OCI-LY1 (cell line): ENCODE measurements around the gene HOXA7.

Experiments used
- H2AFZ ChIP-seq: fragments of 200-600 bp; sonication (generic), shearing (Covaris generic); 2 replicates; pipeline ENCODE4 v1.6.0; 2014; ENCODE audit warnings: antibody characterized with exemption, mild to moderate bottlenecking, low read length
- H3F3A ChIP-seq: fragments of 200-600 bp; sonication (generic), shearing (Covaris generic); 2 replicates; pipeline ENCODE4 v1.6.0; 2014; ENCODE audit warnings: mild to moderate bottlenecking, antibody characterized with exemption, low read length, moderate library complexity; ENCODE audit not compliant: insufficient read depth
- H3K27ac ChIP-seq: fragments of 200-600 bp; sonication (generic); 2 replicates; pipeline ENCODE4 v1.5.1; 2014; ENCODE audit warnings: low read length, mixed run types, mild to moderate bottlenecking, low read depth; ENCODE audit not compliant: poor library complexity, severe bottlenecking
- H3K27me3 ChIP-seq: fragments of 200-600 bp; sonication (generic); 2 replicates; pipeline ENCODE4 v1.6.0; 2014; ENCODE audit warnings: antibody characterized with exemption, mild to moderate bottlenecking, low read length, moderate library complexity; ENCODE audit not compliant: insufficient read depth
- H3K36me3 ChIP-seq: fragments of 200-600 bp; sonication (generic); 2 replicates; pipeline ENCODE4 v1.6.1; 2014; ENCODE audit warnings: mild to moderate bottlenecking, antibody characterized with exemption, low read length, moderate library complexity, mixed read lengths; ENCODE audit not compliant: insufficient read depth
- H3K4me1 ChIP-seq: fragments of 200-600 bp; sonication (generic); 2 replicates; pipeline ENCODE4 v1.5.1; 2014; ENCODE audit warnings: mild to moderate bottlenecking, low read length, moderate library complexity; ENCODE audit not compliant: insufficient read depth, severe bottlenecking
- H3K4me2 ChIP-seq: fragments of 200-600 bp; sonication (generic), shearing (Covaris generic); 2 replicates; pipeline ENCODE4 v1.6.1; 2014; ENCODE audit warnings: low read length
- H3K4me3 ChIP-seq: fragments of 200-600 bp; sonication (generic); 2 replicates; pipeline ENCODE4 v1.5.1; 2014; ENCODE audit warnings: low read length, low read depth, mild to moderate bottlenecking, mixed read lengths; ENCODE audit not compliant: poor library complexity, severe bottlenecking
- H3K79me2 ChIP-seq: fragments of 200-600 bp; shearing (Covaris generic); 2 replicates; pipeline ENCODE4 v1.6.1; 2016; ENCODE audit warnings: mixed run types, low read length, mixed read lengths; ENCODE audit not compliant: insufficient read depth
- H3K9ac ChIP-seq: fragments of 200-600 bp; sonication (generic), shearing (Covaris generic); 2 replicates; pipeline ENCODE4 v1.6.1; 2014; ENCODE audit warnings: mild to moderate bottlenecking, low read length, mixed read lengths
- H3K9me2 ChIP-seq: fragments of 200-600 bp; sonication (generic), shearing (Covaris generic); 2 replicates; pipeline ENCODE4 v1.6.1; 2014; ENCODE audit warnings: low read depth, mild to moderate bottlenecking, low read length, mixed read lengths
- H3K9me3 ChIP-seq: fragments of 200-600 bp; shearing (Covaris generic); 2 replicates; pipeline ENCODE4 v1.6.1; 2014; ENCODE audit warnings: low read length, mixed read lengths
- H4K20me1 ChIP-seq: fragments of 200-600 bp; sonication (generic), shearing (Covaris generic); 2 replicates; pipeline ENCODE4 v1.6.0; 2016; ENCODE audit warnings: mild to moderate bottlenecking, low read length; ENCODE audit not compliant: insufficient read depth
- CTCF ChIP-seq: fragments of 200-600 bp; sonication (generic), shearing (Covaris generic); IDR thresholded peaks from 2 replicates; pipeline ENCODE4 v1.5.1; 2017; ENCODE audit warnings: mild to moderate bottlenecking, antibody characterized with exemption, low read length, moderate library complexity, mixed read lengths
- EZH2 ChIP-seq: fragments of 200-600 bp; sonication (generic), shearing (Covaris generic); IDR thresholded peaks from 2 replicates; pipeline ENCODE4 v1.8.0; 2017; ENCODE audit warnings: borderline replicate concordance, mixed run types, mild to moderate bottlenecking, antibody characterized with exemption, low read length, moderate library complexity, mixed read lengths

The HOXA7 gene

GRCh38 chr7:27194002-27194352 lies 37.5 kb upstream of the HOXA7 start:
- H3K36me3 ChIP-seq: no peaks in the 10 kb centered on the region
- no peak overlapping the region for H3K27ac ChIP-seq
- H3K4me2 ChIP-seq: no peak overlapping the region
- H3K9me3 ChIP-seq: no peaks in the 10 kb centered on the region
- H3K27me3 ChIP-seq: no peaks in the 10 kb centered on the region; the same call in 1 of the 2 replicates
- peaks cover 17% of the 10 kb centered on the region for H3K4me1 ChIP-seq
- no peaks in the 10 kb centered on the region for H3F3A ChIP-seq
- H3K9me2 ChIP-seq: no peaks in the 10 kb centered on the region
- H3K79me2 ChIP-seq: no peaks in the 10 kb centered on the region
- H2AFZ ChIP-seq: no peak overlapping the region
- no peak overlapping the region for H3K9ac ChIP-seq
- no peak overlapping the region for H3K4me3 ChIP-seq
- TF ChIP-seq CTCF (no peak), EZH2 (no peak)
- no peaks in the 10 kb centered on the region for H4K20me1 ChIP-seq

- peak overlapping the region; percentile 42 for H3K4me3 ChIP-seq
These were observed 37.0 kb upstream of the HOXA7 start for GRCh38 chr7:27193335-27194001.

GRCh38 chr7:27192546-27193334 lies 36.3 kb upstream of the HOXA7 start:
- Histone ChIP-seq H3F3A (no peaks in the 10 kb centered on the region), H3K9ac (no peak overlapping the region), H3K4me1 (peaks cover 10% of the 10 kb centered on the region), H3K27me3 (peaks cover 4% of the 10 kb centered on the region; the same call in 1 of the 2 replicates), H3K4me3 (peak overlapping the region; percentile 42), H4K20me1 (no peaks in the 10 kb centered on the region), H3K79me2 (no peaks in the 10 kb centered on the region), H3K9me2 (no peaks in the 10 kb centered on the region), H3K27ac (no peak overlapping the region), H3K4me2 (peak overlapping the region; percentile 47), H3K36me3 (no peaks in the 10 kb centered on the region), H2AFZ (no peak overlapping the region), H3K9me3 (no peaks in the 10 kb centered on the region)
- TF ChIP-seq EZH2 (no peak), CTCF (no peak)

More at GRCh38 chr7:27193335-27194001, 37.0 kb upstream of the HOXA7 start:
- Histone ChIP-seq H3K36me3 (no peaks in the 10 kb centered on the region), H3F3A (no peaks in the 10 kb centered on the region), H3K79me2 (no peaks in the 10 kb centered on the region), H4K20me1 (no peaks in the 10 kb centered on the region), H3K4me2 (peak overlapping the region; percentile 47), H3K9me2 (no peaks in the 10 kb centered on the region), H3K27me3 (peaks cover under 1% of the 10 kb centered on the region), H3K27ac (no peak overlapping the region), H3K9me3 (no peaks in the 10 kb centered on the region), H3K4me1 (peaks cover 12% of the 10 kb centered on the region), H2AFZ (no peak overlapping the region), H3K9ac (no peak overlapping the region)
- TF ChIP-seq CTCF (no peak), EZH2 (no peak)
